Esophagus muscularis mucosa (tissue), 3 donors: Measurements from ENCODE around the gene INCA1.

Source experiments
- CTCF ChIP-seq, 3 experiments: fragments of 200-600 bp in 2 of 3; fragments of 450-650 bp in 1 of 3; sonication (generic) in 2 of 3; IDR thresholded peaks; one replicate each; pipeline ENCODE4 v1.5.1; 2017 to 2019; ENCODE audit warnings: antibody characterized with exemption in 3 of 3, mild to moderate bottlenecking in 2 of 3, moderate library complexity in 1 of 3
- POLR2A ChIP-seq: fragments of 450-650 bp; IDR thresholded peaks from one replicate; pipeline ENCODE4 v1.6.1; 2017; ENCODE audit warnings: antibody characterized with exemption, moderate library complexity, mild to moderate bottlenecking, low read depth
- POLR2AphosphoS5 ChIP-seq, 2 donors: sonication (generic); formaldehyde crosslinking; IDR thresholded peaks; one replicate each; pipeline ENCODE4 v1.6.1; 2017; ENCODE audit warnings: antibody characterized with exemption in 2 of 2

- TF ChIP-seq CTCF (IDR thresholded peaks at IDR 0.05) = no peak
- TF ChIP-seq POLR2A = no peak
- TF ChIP-seq POLR2AphosphoS5 (IDR thresholded peaks at IDR 0.05) = no peak
Measured at GRCh38 chr17:4947010-4947410, 50.3 kb downstream of the INCA1 start.
